22Rv1 (cell line): Measurements from ENCODE around the gene AFF1.

ENCODE experiments used
- CTCF ChIP-seq: fragments of 450-650 bp; IDR thresholded peaks from 2 replicates; pipeline ENCODE4 v1.5.1; 2017; ENCODE audit warnings: mild to moderate bottlenecking
- ZFX ChIP-seq: fragments of 450-650 bp; IDR thresholded peaks from 2 replicates; pipeline ENCODE4 v1.6.1; 2017; ENCODE audit warnings: antibody characterized with exemption, borderline replicate concordance

- TF ChIP-seq CTCF (no peak), ZFX (no peak)
These were observed 33.7 kb downstream of the AFF1 start for GRCh38 chr4:86968547-86968946.
